Measurements from ENCODE around the gene CYP4B1. TPM values are rescaled to one million over a fixed set of nuclear protein-coding genes. Genes with fewer than 3 reads are reported as not detected.

CYP4B1 gene
- total and polyA plus RNA-seq, 2 donors (not counting 1 experiment from before 2014, with no cell fraction given): not detected

GRCh38 chr1:46764402-46764801 lies 34.4 kb upstream of the CYP4B1 start:
- no peaks in the 10 kb centered on the region for H3K4me1 Mint-ChIP-seq
- peaks cover 1 to 20% (median 7%) of the 10 kb centered on the region in 3 donors for H3K9me3 ChIP-seq (ENCODE audit: control extremely low read depth in 1 of 3, control insufficient read depth in 2 of 3, insufficient read depth in 1 of 3, low read length in 2 of 3)
- H3K27me3 Mint-ChIP-seq: peaks cover 48% of the 10 kb centered on the region
- POLR2A ChIA-PET: no interaction called here
- no peak for DNase-seq
- no peak overlapping the region for H3K4me3 Mint-ChIP-seq
- peaks cover 4% of the 10 kb centered on the region for H3K9me3 Mint-ChIP-seq (ENCODE audit: insufficient read depth)
- no peaks in the 10 kb centered on the region for H4K20me1 ChIP-seq (ENCODE audit: control insufficient read depth, insufficient read depth, low read length, poor library complexity, severe bottlenecking)
- TF ChIP-seq EZH2 (IDR thresholded peaks at IDR 0.05; ENCODE audit: borderline replicate concordance, insufficient read depth, low read depth, low read length, poor library complexity, severe bottlenecking) (no peak), CTCF (IDR thresholded peaks at IDR 0.05) (no peak)
- H3K27me3 ChIP-seq (replicated peaks in 1 of 4; ENCODE audit: control extremely low read depth in 1 of 4, control insufficient read depth in 3 of 4, insufficient read depth in 4 of 4, low read length in 3 of 4): peaks cover 0 to 25% (median 4%) of the 10 kb centered on the region in 4 experiments
- H2AFZ ChIP-seq (ENCODE audit: insufficient read depth, low read depth, low read length, poor library complexity, severe bottlenecking): no peak overlapping the region
- H3K27ac ChIP-seq (ENCODE audit: low read length in 2 of 2): no peak overlapping the region
- H3K4me3 ChIP-seq (ENCODE audit: control extremely low read depth in 1 of 5, extremely low read depth in 1 of 5, insufficient read depth in 1 of 5, low read depth in 2 of 5, low read length in 4 of 5): no peak overlapping the region
- CTCF ChIA-PET: interaction anchor here (0.9 kb wide), 1 partner anchor 10 kb away, joined by 3 read pairs; no protein-coding TSS in a partner anchor
- no peak overlapping the region for H3K9ac ChIP-seq (ENCODE audit: low read length)
- intact Hi-C loops (cut with micrococcal nuclease): no loop called here
- H3K27ac Mint-ChIP-seq: no peak overlapping the region
- H3K4me2 ChIP-seq (replicated peaks; ENCODE audit: low read depth, low read length, poor library complexity, severe bottlenecking): no peak overlapping the region
- no peaks in the 10 kb centered on the region for H3K4me1 ChIP-seq (ENCODE audit: control insufficient read depth in 2 of 2, insufficient read depth in 2 of 2, low read length in 2 of 2)
- WGBS (ENCODE audit: insufficient coverage): 54% methylated on average over 2 of the region's 2 CpGs
- H3K79me2 ChIP-seq (ENCODE audit: control insufficient read depth, insufficient read depth, low read length): no peaks in the 10 kb centered on the region
- no peak for ATAC-seq (ENCODE audit: low read depth)
- no peaks in the 10 kb centered on the region for H3K36me3 ChIP-seq (replicated peaks in 1 of 2; ENCODE audit: control extremely low read depth in 1 of 2, control insufficient read depth in 1 of 2, extremely low read depth in 1 of 2, insufficient read depth in 2 of 2, low read length in 1 of 2)

- ChIA-PET CTCF (no interaction called here), POLR2A (no interaction called here)
- ATAC-seq (ENCODE audit: low read depth) (no peak), DNase-seq (no peak)
- peaks cover 0 to 22% (median 2%) of the 10 kb centered on the region in 4 experiments for H3K27me3 ChIP-seq (replicated peaks in 1 of 4; ENCODE audit: control extremely low read depth in 1 of 4, control insufficient read depth in 3 of 4, insufficient read depth in 4 of 4, low read length in 3 of 4)
- H3K9me3 ChIP-seq (ENCODE audit: control extremely low read depth in 1 of 3, control insufficient read depth in 2 of 3, insufficient read depth in 1 of 3, low read length in 2 of 3): peaks cover 3 to 40% (median 30%) of the 10 kb centered on the region in 3 donors
- H3K4me2 ChIP-seq (replicated peaks; ENCODE audit: low read depth, low read length, poor library complexity, severe bottlenecking): no peak overlapping the region
- intact Hi-C loops (cut with micrococcal nuclease): no loop called here
- 79% methylated on average over 2 of the region's 4 CpGs for WGBS (ENCODE audit: insufficient coverage)
- H4K20me1 ChIP-seq (ENCODE audit: control insufficient read depth, insufficient read depth, low read length, poor library complexity, severe bottlenecking): no peaks in the 10 kb centered on the region
- H3K4me1 Mint-ChIP-seq: no peaks in the 10 kb centered on the region
- H3K9ac ChIP-seq (ENCODE audit: low read length): no peak overlapping the region
- peaks cover 23% of the 10 kb centered on the region for H3K27me3 Mint-ChIP-seq
- H2AFZ ChIP-seq (ENCODE audit: insufficient read depth, low read depth, low read length, poor library complexity, severe bottlenecking): no peak overlapping the region
- no peaks in the 10 kb centered on the region for H3K4me1 ChIP-seq (ENCODE audit: control insufficient read depth in 2 of 2, insufficient read depth in 2 of 2, low read length in 2 of 2)
- no peak overlapping the region for H3K27ac Mint-ChIP-seq
- no peak overlapping the region for H3K4me3 ChIP-seq (ENCODE audit: control extremely low read depth in 1 of 5, extremely low read depth in 1 of 5, insufficient read depth in 1 of 5, low read depth in 2 of 5, low read length in 4 of 5)
- H3K4me3 Mint-ChIP-seq: no peak overlapping the region
- no peaks in the 10 kb centered on the region for H3K36me3 ChIP-seq (replicated peaks in 1 of 2; ENCODE audit: control extremely low read depth in 1 of 2, control insufficient read depth in 1 of 2, extremely low read depth in 1 of 2, insufficient read depth in 2 of 2, low read length in 1 of 2)
- H3K79me2 ChIP-seq (ENCODE audit: control insufficient read depth, insufficient read depth, low read length): no peaks in the 10 kb centered on the region
- peaks cover 16% of the 10 kb centered on the region for H3K9me3 Mint-ChIP-seq (ENCODE audit: insufficient read depth)
- no peak overlapping the region for H3K27ac ChIP-seq (ENCODE audit: low read length in 2 of 2)
- TF ChIP-seq EZH2 (IDR thresholded peaks at IDR 0.05; ENCODE audit: borderline replicate concordance, insufficient read depth, low read depth, low read length, poor library complexity, severe bottlenecking) (no peak), CTCF (IDR thresholded peaks at IDR 0.05) (no peak)
Observed at GRCh38 chr1:46767649-46768282, 31.1 kb upstream of the CYP4B1 start.
